Neural cell (in vitro differentiated cells): ENCODE results near the gene LRIT1. TPM values are rescaled to one million over a fixed set of nuclear protein-coding genes. Genes with fewer than 3 reads are reported as not detected.

Experiments
- H2AFZ ChIP-seq: fragments of 200-600, 300-800 bp; sonication (generic), shearing (Covaris generic); 2 replicates; pipeline ENCODE4 v1.6.0; 2014; ENCODE audit warnings: low read depth, mild to moderate bottlenecking, antibody characterized with exemption, low read length, moderate library complexity
- H3F3A ChIP-seq: fragments of 200-600 bp; shearing (Covaris generic); 2 replicates; pipeline ENCODE4 v1.6.1; 2016; ENCODE audit warnings: mild to moderate bottlenecking, moderate library complexity, mixed read lengths, antibody characterized with exemption, low read length; ENCODE audit not compliant: insufficient read depth, poor library complexity, severe bottlenecking
- H3K27ac ChIP-seq: fragments of 200-600, 300-800 bp; sonication (generic), shearing (Covaris generic); 2 replicates; pipeline ENCODE4 v1.5.1; 2014; ENCODE audit warnings: mild to moderate bottlenecking, low read length, moderate library complexity
- H3K27me3 ChIP-seq: fragments of 300-800, 200-600 bp; sonication (generic), shearing (Covaris generic); 2 replicates; pipeline ENCODE4 v1.6.0; 2014; ENCODE audit warnings: mild to moderate bottlenecking, low read depth, low read length, moderate library complexity; ENCODE audit not compliant: insufficient read depth
- H3K36me3 ChIP-seq: fragments of 300-800, 200-600 bp; sonication (generic), shearing (Covaris generic); 2 replicates; pipeline ENCODE4 v1.5.1; 2014; ENCODE audit warnings: mild to moderate bottlenecking, antibody characterized with exemption, low read length, moderate library complexity; ENCODE audit not compliant: insufficient read depth
- H3K4me2 ChIP-seq: fragments of 300-800, 200-600 bp; sonication (generic), shearing (Covaris generic); 2 replicates; pipeline ENCODE4 v1.6.0; 2014; ENCODE audit warnings: mild to moderate bottlenecking, low read length
- H3K4me3 ChIP-seq: fragments of 300-800, 200-600 bp; sonication (generic), shearing (Covaris generic); 2 replicates; pipeline ENCODE4 v1.5.1; 2014; ENCODE audit warnings: mild to moderate bottlenecking, low read length, moderate library complexity
- H3K79me2 ChIP-seq: fragments of 200-600 bp; shearing (Covaris generic); replicated peaks from 2 replicates; pipeline ENCODE4 v1.6.0; 2014; ENCODE audit warnings: mild to moderate bottlenecking, low read length, moderate library complexity; ENCODE audit not compliant: insufficient read depth
- H3K9ac ChIP-seq: fragments of 300-800, 200-600 bp; sonication (generic), shearing (Covaris generic); 2 replicates; pipeline ENCODE4 v1.6.1; 2016; ENCODE audit warnings: mild to moderate bottlenecking, low read length, mixed read lengths
- H3K9me2 ChIP-seq: fragments of 200-600 bp; shearing (Covaris generic); 2 replicates; pipeline ENCODE4 v1.6.1; 2016; ENCODE audit warnings: mild to moderate bottlenecking, low read length, mixed read lengths; ENCODE audit not compliant: insufficient read depth
- H3K9me3 ChIP-seq: fragments of 200-600, 300-800 bp; sonication (generic), shearing (Covaris generic); 2 replicates; pipeline ENCODE4 v1.6.1; 2016; ENCODE audit warnings: mild to moderate bottlenecking, mixed run types, low read length, moderate library complexity, mixed read lengths
- H4K20me1 ChIP-seq: fragments of 200-600 bp; shearing (Covaris generic); 2 replicates; pipeline ENCODE4 v1.6.1; 2016; ENCODE audit warnings: mild to moderate bottlenecking, mixed run types; ENCODE audit not compliant: insufficient read depth
- EP300 ChIP-seq: fragments of 450-650 bp; conservative IDR thresholded peaks from 2 replicates; pipeline ENCODE4 v1.6.1; 2014; ENCODE audit warnings: antibody characterized with exemption, mild to moderate bottlenecking, moderate library complexity; ENCODE audit not compliant: poor library complexity, severe bottlenecking
- EZH2 ChIP-seq: fragments of 200-600, 300-800 bp; shearing (Covaris generic), sonication (generic); IDR thresholded peaks from 2 replicates; pipeline ENCODE4 v1.6.1; 2014; ENCODE audit warnings: antibody characterized with exemption, low read length, borderline replicate concordance, mild to moderate bottlenecking; ENCODE audit not compliant: insufficient read depth, poor library complexity, severe bottlenecking
- MXI1 ChIP-seq: fragments of 450-650 bp; conservative IDR thresholded peaks from 2 replicates; pipeline ENCODE4 v1.6.1; 2014; ENCODE audit warnings: antibody characterized with exemption, mild to moderate bottlenecking; ENCODE audit not compliant: poor library complexity, severe bottlenecking
- POLR2AphosphoS5 ChIP-seq: IDR thresholded peaks from 2 replicates; pipeline ENCODE4 v1.6.1; 2012
- RAD21 ChIP-seq: fragments of 450-650 bp; conservative IDR thresholded peaks from 2 replicates; pipeline ENCODE4 v1.6.1; 2014; ENCODE audit warnings: antibody characterized with exemption, mild to moderate bottlenecking, moderate library complexity
- REST ChIP-seq: IDR thresholded peaks from 2 replicates; pipeline ENCODE4 v1.6.1; 2012; ENCODE audit warnings: borderline replicate concordance
- SMC3 ChIP-seq: fragments of 450-650 bp; conservative IDR thresholded peaks from 2 replicates; pipeline ENCODE4 v1.6.1; 2014; ENCODE audit warnings: antibody characterized with exemption, mild to moderate bottlenecking, moderate library complexity; ENCODE audit not compliant: poor library complexity
- TAF1 ChIP-seq: IDR thresholded peaks from 2 replicates; pipeline ENCODE4 v1.6.1; 2012; ENCODE audit warnings: low read depth
- polyA plus RNA-seq: library from polyadenylated mRNA; depleted of rRNA; stranded (reverse); fragments of >200 nt; gene quantifications from 2 replicates; pipeline ENCODE4 v1.2.3, GENCODE V29; 2014
- TF ChIP-seq, protein P1 (sequence below): fragments of 450-650 bp; IDR thresholded peaks from 2 replicates; pipeline ENCODE4 v1.5.1; 2014; ENCODE audit warnings: antibody characterized with exemption, mild to moderate bottlenecking, moderate library complexity; ENCODE audit not compliant: poor library complexity, severe bottlenecking

Gene LRIT1
- polyA plus RNA-seq, 1 donor from 2014 or later = not detected

GRCh38 chr10:84214046-84214572 is 27.2 kb downstream of the LRIT1 start:
- no peaks in the 10 kb centered on the region for H3K9me3 ChIP-seq
- H4K20me1 ChIP-seq = no peaks in the 10 kb centered on the region
- no peaks in the 10 kb centered on the region for H3K9me2 ChIP-seq
- H3K36me3 ChIP-seq = no peaks in the 10 kb centered on the region
- TF ChIP-seq RAD21 = no peak
- no peak for TF ChIP-seq REST
- TF ChIP-seq EZH2 = no peak
- no peak for TF ChIP-seq EP300
- no peak for TF ChIP-seq POLR2AphosphoS5
- TF ChIP-seq SMC3 = no peak
- no peak for TF ChIP-seq TAF1
- no peak for TF ChIP-seq MXI1
- TF ChIP-seq, protein P1, sequence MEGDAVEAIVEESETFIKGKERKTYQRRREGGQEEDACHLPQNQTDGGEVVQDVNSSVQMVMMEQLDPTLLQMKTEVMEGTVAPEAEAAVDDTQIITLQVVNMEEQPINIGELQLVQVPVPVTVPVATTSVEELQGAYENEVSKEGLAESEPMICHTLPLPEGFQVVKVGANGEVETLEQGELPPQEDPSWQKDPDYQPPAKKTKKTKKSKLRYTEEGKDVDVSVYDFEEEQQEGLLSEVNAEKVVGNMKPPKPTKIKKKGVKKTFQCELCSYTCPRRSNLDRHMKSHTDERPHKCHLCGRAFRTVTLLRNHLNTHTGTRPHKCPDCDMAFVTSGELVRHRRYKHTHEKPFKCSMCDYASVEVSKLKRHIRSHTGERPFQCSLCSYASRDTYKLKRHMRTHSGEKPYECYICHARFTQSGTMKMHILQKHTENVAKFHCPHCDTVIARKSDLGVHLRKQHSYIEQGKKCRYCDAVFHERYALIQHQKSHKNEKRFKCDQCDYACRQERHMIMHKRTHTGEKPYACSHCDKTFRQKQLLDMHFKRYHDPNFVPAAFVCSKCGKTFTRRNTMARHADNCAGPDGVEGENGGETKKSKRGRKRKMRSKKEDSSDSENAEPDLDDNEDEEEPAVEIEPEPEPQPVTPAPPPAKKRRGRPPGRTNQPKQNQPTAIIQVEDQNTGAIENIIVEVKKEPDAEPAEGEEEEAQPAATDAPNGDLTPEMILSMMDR = no peak
- H3F3A ChIP-seq = no peaks in the 10 kb centered on the region
- no peak overlapping the region for H3K4me2 ChIP-seq
- H3K4me3 ChIP-seq = no peak overlapping the region
- H3K79me2 ChIP-seq = no peaks in the 10 kb centered on the region
- H3K27ac ChIP-seq = no peak overlapping the region
- H2AFZ ChIP-seq = no peak overlapping the region
- no peak overlapping the region for H3K9ac ChIP-seq
- no peaks in the 10 kb centered on the region for H3K27me3 ChIP-seq

- H3K4me3 ChIP-seq = no peak overlapping the region
- H3K9ac ChIP-seq = no peak overlapping the region
- no peak overlapping the region for H3K4me2 ChIP-seq
- no peaks in the 10 kb centered on the region for H3K36me3 ChIP-seq
- no peaks in the 10 kb centered on the region for H3F3A ChIP-seq
- no peak overlapping the region for H3K27ac ChIP-seq
- H4K20me1 ChIP-seq = no peaks in the 10 kb centered on the region
- H3K27me3 ChIP-seq = no peaks in the 10 kb centered on the region
- H3K9me3 ChIP-seq = no peaks in the 10 kb centered on the region
- H3K9me2 ChIP-seq = no peaks in the 10 kb centered on the region
- no peaks in the 10 kb centered on the region for H3K79me2 ChIP-seq
- TF ChIP-seq TAF1 (no peak), REST (no peak), POLR2AphosphoS5 (no peak), SMC3 (no peak), RAD21 (no peak), EZH2 (no peak), MXI1 (no peak), EP300 (no peak)
- TF ChIP-seq, protein P1 = no peak
- H2AFZ ChIP-seq = no peak overlapping the region
Observed at GRCh38 chr10:84213076-84213475, 28.3 kb downstream of the LRIT1 start.
